ENCODE data around the gene STK10. TPM values are rescaled to one million over a fixed set of nuclear protein-coding genes. Genes with fewer than 3 reads are reported as not detected.

Gene STK10
- total and polyA plus RNA-seq, 2 donors from 2014 or later, result 7.2 to 42.8 TPM

DNA sequence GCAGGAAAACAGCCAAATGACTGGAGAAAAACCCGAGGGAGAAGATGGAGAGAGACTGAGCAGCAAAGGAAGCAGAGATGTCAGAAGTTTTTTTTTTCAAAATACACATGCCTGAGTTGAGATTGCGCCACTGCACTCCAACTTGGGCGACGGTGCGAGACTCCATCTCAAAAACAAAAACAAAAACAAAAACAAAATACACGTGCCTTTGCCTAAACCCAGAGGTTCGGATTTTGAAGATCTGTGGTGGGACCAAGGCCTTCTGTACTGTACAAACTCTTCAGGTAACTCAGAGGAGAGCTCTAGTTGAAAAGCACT lies 142.8 kb downstream of the STK10 start:
- FAIRE-seq, result no peak
- H3K9ac ChIP-seq (ENCODE audit: low read length in 3 of 3), result no peak overlapping the region
- H3K4me1 ChIP-seq (ENCODE audit: control insufficient read depth in 2 of 3, insufficient read depth in 2 of 3, low read depth in 1 of 3, low read length in 3 of 3), result peaks cover 0 to 5% (median 0%) of the 10 kb centered on the region in 3 donors
- H3K9me3 ChIP-seq (ENCODE audit: control insufficient read depth in 2 of 3, insufficient read depth in 1 of 3, low read length in 3 of 3), result no peaks in the 10 kb centered on the region
- no peak overlapping the region for H3K4me3 ChIP-seq (ENCODE audit: low read length in 3 of 3)
- no peak for DNase-seq
- H3K27ac ChIP-seq (ENCODE audit: low read depth in 2 of 2, low read length in 2 of 2), result no peak overlapping the region
- TF ChIP-seq, protein P1, sequence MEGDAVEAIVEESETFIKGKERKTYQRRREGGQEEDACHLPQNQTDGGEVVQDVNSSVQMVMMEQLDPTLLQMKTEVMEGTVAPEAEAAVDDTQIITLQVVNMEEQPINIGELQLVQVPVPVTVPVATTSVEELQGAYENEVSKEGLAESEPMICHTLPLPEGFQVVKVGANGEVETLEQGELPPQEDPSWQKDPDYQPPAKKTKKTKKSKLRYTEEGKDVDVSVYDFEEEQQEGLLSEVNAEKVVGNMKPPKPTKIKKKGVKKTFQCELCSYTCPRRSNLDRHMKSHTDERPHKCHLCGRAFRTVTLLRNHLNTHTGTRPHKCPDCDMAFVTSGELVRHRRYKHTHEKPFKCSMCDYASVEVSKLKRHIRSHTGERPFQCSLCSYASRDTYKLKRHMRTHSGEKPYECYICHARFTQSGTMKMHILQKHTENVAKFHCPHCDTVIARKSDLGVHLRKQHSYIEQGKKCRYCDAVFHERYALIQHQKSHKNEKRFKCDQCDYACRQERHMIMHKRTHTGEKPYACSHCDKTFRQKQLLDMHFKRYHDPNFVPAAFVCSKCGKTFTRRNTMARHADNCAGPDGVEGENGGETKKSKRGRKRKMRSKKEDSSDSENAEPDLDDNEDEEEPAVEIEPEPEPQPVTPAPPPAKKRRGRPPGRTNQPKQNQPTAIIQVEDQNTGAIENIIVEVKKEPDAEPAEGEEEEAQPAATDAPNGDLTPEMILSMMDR (IDR thresholded peaks at IDR 0.05; ENCODE audit: borderline replicate concordance, extremely low read depth, insufficient read depth), result no peak
- H3K36me3 ChIP-seq (ENCODE audit: control insufficient read depth in 2 of 3, insufficient read depth in 3 of 3, low read length in 3 of 3), result no peaks in the 10 kb centered on the region
- no peaks in the 10 kb centered on the region for H3K27me3 ChIP-seq (ENCODE audit: control insufficient read depth, insufficient read depth, low read length)
- intact Hi-C loops (cut with DNase I), result no loop called here

DNA sequence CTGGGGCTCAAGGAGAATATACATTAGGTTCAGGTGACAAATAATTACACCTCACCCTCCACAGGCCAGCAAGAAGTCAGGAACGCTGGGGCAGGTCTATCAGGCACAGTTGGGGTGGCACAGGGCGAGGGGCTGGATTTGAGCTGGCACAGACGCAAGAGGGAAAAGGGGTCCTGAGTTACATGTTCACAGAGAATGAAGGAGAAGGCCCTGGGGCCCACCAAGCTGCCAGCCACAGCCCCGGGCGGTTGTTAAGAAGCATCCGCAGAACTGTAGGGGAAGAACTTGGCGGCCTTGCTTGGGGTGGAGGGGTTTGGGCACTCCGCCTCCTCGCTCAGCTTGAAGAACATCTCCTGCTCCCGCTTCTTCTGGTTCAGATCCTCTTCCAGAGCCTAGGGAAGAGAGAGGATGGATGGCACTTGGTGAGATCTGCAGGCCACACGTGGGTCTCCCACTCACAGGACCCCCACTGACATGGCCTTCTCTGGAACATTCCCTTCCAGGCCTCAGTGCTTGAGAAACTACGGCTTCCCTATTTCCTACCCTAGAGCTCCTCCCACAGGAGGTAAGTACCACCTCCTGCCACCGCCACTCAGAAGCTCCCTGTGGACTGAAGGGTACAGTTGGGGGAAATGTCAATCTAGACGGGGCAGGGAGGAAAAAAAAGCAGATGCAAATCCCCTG lies 143.3 kb downstream of the STK10 start:
- intact Hi-C loops (cut with DNase I), result no loop called here

DNA sequence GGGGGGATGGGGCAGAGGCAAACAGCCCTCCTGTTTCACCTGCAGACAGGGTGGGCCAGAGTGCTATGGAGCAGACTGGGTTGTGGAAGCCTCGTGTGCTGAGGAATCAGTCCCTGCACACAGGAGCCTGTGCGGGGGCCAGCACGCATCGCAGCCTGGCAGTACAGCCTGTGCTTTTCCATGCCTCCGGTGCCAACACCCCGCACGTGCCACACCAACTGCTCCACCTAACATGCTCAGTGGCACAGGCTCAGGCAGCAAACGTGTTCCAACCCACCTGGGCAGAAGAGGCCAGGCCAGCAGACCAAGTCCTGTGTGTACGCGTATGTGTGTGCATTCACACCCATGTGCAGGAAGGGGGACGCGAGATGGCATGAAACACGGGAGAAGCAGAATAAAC lies 144.2 kb downstream of the STK10 start:
- no peak overlapping the region for H3K4me3 ChIP-seq (ENCODE audit: low read length in 3 of 3)
- TF ChIP-seq, protein P1 (IDR thresholded peaks at IDR 0.05; ENCODE audit: borderline replicate concordance, extremely low read depth, insufficient read depth), result no peak
- intact Hi-C loops (cut with DNase I), result no loop called here
- no peak overlapping the region for H3K27ac ChIP-seq (ENCODE audit: low read depth in 2 of 2, low read length in 2 of 2)
- no peaks in the 10 kb centered on the region for H3K27me3 ChIP-seq (ENCODE audit: control insufficient read depth, insufficient read depth, low read length)
- no peaks in the 10 kb centered on the region for H3K9me3 ChIP-seq (ENCODE audit: control insufficient read depth in 2 of 3, insufficient read depth in 1 of 3, low read length in 3 of 3)
- H3K36me3 ChIP-seq (ENCODE audit: control insufficient read depth in 2 of 3, insufficient read depth in 3 of 3, low read length in 3 of 3), result no peaks in the 10 kb centered on the region
- H3K9ac ChIP-seq (ENCODE audit: low read length in 3 of 3), result no peak overlapping the region
- FAIRE-seq (no peak), DNase-seq (no peak)
- H3K4me1 ChIP-seq (ENCODE audit: control insufficient read depth in 2 of 3, insufficient read depth in 2 of 3, low read depth in 1 of 3, low read length in 3 of 3), result peaks cover 0 to 8% (median 0%) of the 10 kb centered on the region in 3 donors

More for the DNA sequence above, 143.3 kb downstream of the STK10 start:
- TF ChIP-seq, protein P1 (IDR thresholded peaks at IDR 0.05; ENCODE audit: borderline replicate concordance, extremely low read depth, insufficient read depth), result no peak
- Histone ChIP-seq H3K4me1 (ENCODE audit: control insufficient read depth in 2 of 3, insufficient read depth in 2 of 3, low read depth in 1 of 3, low read length in 3 of 3) (peaks cover 0 to 8% (median 0%) of the 10 kb centered on the region in 3 donors), H3K27me3 (ENCODE audit: control insufficient read depth, insufficient read depth, low read length) (no peaks in the 10 kb centered on the region), H3K27ac (ENCODE audit: low read depth in 2 of 2, low read length in 2 of 2) (no peak overlapping the region), H3K36me3 (ENCODE audit: control insufficient read depth in 2 of 3, insufficient read depth in 3 of 3, low read length in 3 of 3) (no peaks in the 10 kb centered on the region), H3K9ac (ENCODE audit: low read length in 3 of 3) (no peak overlapping the region), H3K9me3 (ENCODE audit: control insufficient read depth in 2 of 3, insufficient read depth in 1 of 3, low read length in 3 of 3) (no peaks in the 10 kb centered on the region), H3K4me3 (ENCODE audit: low read length in 3 of 3) (no peak overlapping the region)
- FAIRE-seq, result no peak
- no peak for DNase-seq

DNA sequence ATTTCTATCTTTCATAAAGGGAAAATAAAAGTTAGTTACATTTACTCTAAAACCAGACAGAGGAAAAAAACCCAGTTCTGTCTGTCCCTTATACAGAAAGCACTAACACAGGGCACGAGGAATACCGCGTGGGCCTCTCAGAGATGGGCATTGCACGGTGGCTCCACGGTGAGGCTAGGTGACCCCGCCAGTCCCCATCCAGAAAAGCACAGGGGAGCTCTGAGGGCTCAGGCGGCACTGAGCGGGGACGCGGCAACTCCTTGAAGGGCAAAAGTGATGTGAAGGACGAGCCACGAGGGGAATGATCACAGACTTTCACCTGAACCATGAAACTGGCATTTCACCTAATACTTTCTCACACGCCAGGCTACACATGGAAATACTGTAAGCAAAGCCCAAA lies 145.8 kb downstream of the STK10 start:
- Histone ChIP-seq H3K4me1 (ENCODE audit: control insufficient read depth in 2 of 3, insufficient read depth in 2 of 3, low read depth in 1 of 3, low read length in 3 of 3) (peaks cover 0 to 5% (median 0%) of the 10 kb centered on the region in 3 donors), H3K9me3 (ENCODE audit: control insufficient read depth in 2 of 3, insufficient read depth in 1 of 3, low read length in 3 of 3) (no peaks in the 10 kb centered on the region), H3K9ac (ENCODE audit: low read length in 3 of 3) (no peak overlapping the region), H3K36me3 (ENCODE audit: control insufficient read depth in 2 of 3, insufficient read depth in 3 of 3, low read length in 3 of 3) (no peaks in the 10 kb centered on the region), H3K4me3 (ENCODE audit: low read length in 3 of 3) (no peak overlapping the region), H3K27me3 (ENCODE audit: control insufficient read depth, insufficient read depth, low read length) (no peaks in the 10 kb centered on the region), H3K27ac (ENCODE audit: low read depth in 2 of 2, low read length in 2 of 2) (no peak overlapping the region)
- intact Hi-C loops (cut with DNase I), result no loop called here
- TF ChIP-seq, protein P1 (IDR thresholded peaks at IDR 0.05; ENCODE audit: borderline replicate concordance, extremely low read depth, insufficient read depth), result no peak
- FAIRE-seq, result no peak
- no peak for DNase-seq
